ENCODE measurements around the gene RBMS3. TPM values are rescaled to one million over a fixed set of nuclear protein-coding genes. Genes with fewer than 3 reads are reported as not detected.

Gene RBMS3
- total RNA-seq, 1 donor from 2014 or later = 70.0 TPM

DNA sequence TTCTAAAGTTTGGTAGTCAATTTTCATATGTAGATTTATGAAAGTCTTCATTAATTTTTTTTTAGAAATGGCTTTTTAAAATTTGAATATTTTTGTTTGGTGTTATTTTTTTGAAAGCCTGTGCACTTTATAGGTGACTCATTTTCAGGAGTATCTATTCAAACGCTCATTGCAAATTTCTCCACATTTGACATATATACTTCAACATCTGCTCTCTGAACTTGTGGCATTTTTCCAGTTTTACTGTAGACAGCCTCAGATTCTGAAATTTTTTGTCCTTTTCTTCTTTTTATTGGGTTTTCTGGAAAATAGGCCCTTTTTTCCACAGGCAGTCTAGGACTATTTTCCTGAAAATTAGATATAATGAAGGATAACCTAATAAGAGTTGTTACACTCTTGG, 396.6 kb downstream of the RBMS3 start:
- no peak for TF ChIP-seq POLR2A (IDR thresholded peaks at IDR 0.05)
- TF ChIP-seq, protein P1, sequence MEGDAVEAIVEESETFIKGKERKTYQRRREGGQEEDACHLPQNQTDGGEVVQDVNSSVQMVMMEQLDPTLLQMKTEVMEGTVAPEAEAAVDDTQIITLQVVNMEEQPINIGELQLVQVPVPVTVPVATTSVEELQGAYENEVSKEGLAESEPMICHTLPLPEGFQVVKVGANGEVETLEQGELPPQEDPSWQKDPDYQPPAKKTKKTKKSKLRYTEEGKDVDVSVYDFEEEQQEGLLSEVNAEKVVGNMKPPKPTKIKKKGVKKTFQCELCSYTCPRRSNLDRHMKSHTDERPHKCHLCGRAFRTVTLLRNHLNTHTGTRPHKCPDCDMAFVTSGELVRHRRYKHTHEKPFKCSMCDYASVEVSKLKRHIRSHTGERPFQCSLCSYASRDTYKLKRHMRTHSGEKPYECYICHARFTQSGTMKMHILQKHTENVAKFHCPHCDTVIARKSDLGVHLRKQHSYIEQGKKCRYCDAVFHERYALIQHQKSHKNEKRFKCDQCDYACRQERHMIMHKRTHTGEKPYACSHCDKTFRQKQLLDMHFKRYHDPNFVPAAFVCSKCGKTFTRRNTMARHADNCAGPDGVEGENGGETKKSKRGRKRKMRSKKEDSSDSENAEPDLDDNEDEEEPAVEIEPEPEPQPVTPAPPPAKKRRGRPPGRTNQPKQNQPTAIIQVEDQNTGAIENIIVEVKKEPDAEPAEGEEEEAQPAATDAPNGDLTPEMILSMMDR (IDR thresholded peaks at IDR 0.05) = no peak
- no peak for TF ChIP-seq POLR2AphosphoS5 (IDR thresholded peaks at IDR 0.05; ENCODE audit: insufficient read depth in 1 of 2, low read depth in 1 of 2)
- no peak for DNase-seq (ENCODE audit: extremely low spot score in 2 of 2)
- no peaks in the 10 kb centered on the region for H3K27me3 ChIP-seq
- H3K4me3 ChIP-seq = no peak overlapping the region
- H3K9me3 ChIP-seq = no peaks in the 10 kb centered on the region
- intact Hi-C loops (cut with DNase I) = no loop called here
- H3K4me1 ChIP-seq = no peaks in the 10 kb centered on the region
- H3K27ac ChIP-seq = no peak overlapping the region
- H3K36me3 ChIP-seq = no peaks in the 10 kb centered on the region

GRCh38 chr3:29679944-29680343, 399.1 kb downstream of the RBMS3 start:
- DNase-seq (ENCODE audit: extremely low spot score in 2 of 2) = no peak
- H3K27ac ChIP-seq = no peak overlapping the region
- peaks cover 15% of the 10 kb centered on the region for H3K4me1 ChIP-seq
- intact Hi-C loops (cut with DNase I) = no loop called here
- H3K27me3 ChIP-seq = no peaks in the 10 kb centered on the region
- H3K36me3 ChIP-seq = no peaks in the 10 kb centered on the region
- no peak overlapping the region for H3K4me3 ChIP-seq
- no peaks in the 10 kb centered on the region for H3K9me3 ChIP-seq
- TF ChIP-seq POLR2A (IDR thresholded peaks at IDR 0.05) (no peak), POLR2AphosphoS5 (IDR thresholded peaks at IDR 0.05; ENCODE audit: insufficient read depth in 1 of 2, low read depth in 1 of 2) (no peak)
- TF ChIP-seq, protein P1 (IDR thresholded peaks at IDR 0.05) = no peak

DNA sequence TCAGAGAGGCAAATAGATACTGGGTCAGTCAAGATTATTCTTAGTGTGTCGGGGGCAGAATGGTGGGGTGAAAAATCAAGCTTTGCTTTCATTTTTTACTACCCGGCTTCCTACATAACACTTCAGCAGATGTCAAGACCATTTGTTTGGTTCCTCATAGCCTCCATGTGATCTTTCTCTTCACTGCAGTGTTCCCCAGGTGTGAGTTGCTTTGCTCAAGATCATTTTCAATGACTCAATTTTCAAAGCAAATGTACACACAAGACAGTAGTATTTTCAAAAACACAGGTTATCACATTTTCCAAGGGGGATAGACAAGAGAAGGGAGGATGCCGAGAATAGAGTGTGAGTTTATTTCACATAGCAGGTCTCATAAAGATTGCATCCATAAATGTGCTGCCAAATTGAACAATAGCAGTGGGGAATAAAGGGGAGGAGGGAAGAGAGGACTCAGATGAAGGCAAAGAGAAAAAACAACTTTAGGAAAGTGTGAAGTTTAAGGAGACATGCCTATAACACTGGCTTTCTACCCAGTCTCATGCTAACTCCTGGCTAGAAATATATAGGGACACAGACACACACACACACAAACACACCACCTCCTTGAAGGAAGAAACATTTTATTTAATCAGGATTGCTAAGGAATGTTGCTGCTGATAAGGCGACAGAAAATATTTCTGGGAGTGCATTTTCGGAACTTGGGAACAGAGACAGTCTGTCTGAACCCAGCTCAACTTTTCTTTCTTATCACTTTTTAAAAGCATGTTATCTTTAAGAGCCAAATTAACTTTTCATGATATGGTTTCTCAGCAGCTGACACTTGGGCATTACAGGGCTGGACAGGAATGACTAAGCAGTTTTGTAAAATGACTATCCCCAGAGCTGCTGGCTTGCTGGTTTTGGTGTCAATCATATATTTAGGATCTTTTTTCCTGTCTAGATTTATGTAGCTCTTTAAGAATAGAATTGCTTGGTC, 402.4 kb downstream of the RBMS3 start:
- no peak for TF ChIP-seq POLR2A (IDR thresholded peaks at IDR 0.05)
- no peak for TF ChIP-seq POLR2AphosphoS5 (IDR thresholded peaks at IDR 0.05; ENCODE audit: insufficient read depth in 1 of 2, low read depth in 1 of 2)
- TF ChIP-seq, protein P1 (IDR thresholded peaks at IDR 0.05) = no peak

GRCh38 chr3:29686889-29687592, 406.2 kb downstream of the RBMS3 start:
- Histone ChIP-seq H3K27me3 (no peaks in the 10 kb centered on the region), H3K9me3 (no peaks in the 10 kb centered on the region), H3K36me3 (no peaks in the 10 kb centered on the region), H3K27ac (no peak overlapping the region), H3K4me1 (peaks cover 15% of the 10 kb centered on the region), H3K4me3 (no peak overlapping the region)
- DNase-seq (ENCODE audit: extremely low spot score in 2 of 2) = no peak
- intact Hi-C loops (cut with DNase I) = loop anchor here (5.0 kb wide), 1 partner anchor 355 kb away; no protein-coding TSS in a partner anchor
- TF ChIP-seq POLR2AphosphoS5 (IDR thresholded peaks at IDR 0.05; ENCODE audit: insufficient read depth in 1 of 2, low read depth in 1 of 2) (no peak), POLR2A (IDR thresholded peaks at IDR 0.05) (no peak)
- TF ChIP-seq, protein P1 (IDR thresholded peaks at IDR 0.05) = no peak

More for the DNA sequence above, 402.4 kb downstream of the RBMS3 start:
- Histone ChIP-seq H3K4me1 (peaks cover 15% of the 10 kb centered on the region), H3K27me3 (no peaks in the 10 kb centered on the region), H3K36me3 (no peaks in the 10 kb centered on the region), H3K27ac (peak overlapping the region; percentile 9), H3K9me3 (no peaks in the 10 kb centered on the region), H3K4me3 (no peak overlapping the region)
- intact Hi-C loops (cut with DNase I) = no loop called here
- DNase-seq (ENCODE audit: extremely low spot score in 2 of 2) = no peak

All from vagina (tissue), 2 donors.